ENCODE measurements around the gene SEMA3G.

DNA sequence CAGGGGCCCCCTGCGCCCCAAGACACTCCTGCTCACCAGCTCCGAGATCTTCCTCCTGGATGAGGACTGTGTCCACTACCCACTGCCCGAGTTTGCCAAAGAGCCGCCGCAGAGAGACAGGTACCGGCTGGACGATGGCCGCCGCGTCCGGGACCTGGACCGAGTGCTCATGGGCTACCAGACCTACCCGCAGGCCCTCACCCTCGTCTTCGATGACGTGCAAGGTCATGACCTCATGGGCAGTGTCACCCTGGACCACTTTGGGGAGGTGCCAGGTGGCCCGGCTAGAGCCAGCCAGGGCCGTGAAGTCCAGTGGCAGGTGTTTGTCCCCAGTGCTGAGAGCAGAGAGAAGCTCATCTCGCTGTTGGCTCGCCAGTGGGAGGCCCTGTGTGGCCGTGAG lies 47.2 kb upstream of the SEMA3G start:
- TF ChIP-seq, protein P1, sequence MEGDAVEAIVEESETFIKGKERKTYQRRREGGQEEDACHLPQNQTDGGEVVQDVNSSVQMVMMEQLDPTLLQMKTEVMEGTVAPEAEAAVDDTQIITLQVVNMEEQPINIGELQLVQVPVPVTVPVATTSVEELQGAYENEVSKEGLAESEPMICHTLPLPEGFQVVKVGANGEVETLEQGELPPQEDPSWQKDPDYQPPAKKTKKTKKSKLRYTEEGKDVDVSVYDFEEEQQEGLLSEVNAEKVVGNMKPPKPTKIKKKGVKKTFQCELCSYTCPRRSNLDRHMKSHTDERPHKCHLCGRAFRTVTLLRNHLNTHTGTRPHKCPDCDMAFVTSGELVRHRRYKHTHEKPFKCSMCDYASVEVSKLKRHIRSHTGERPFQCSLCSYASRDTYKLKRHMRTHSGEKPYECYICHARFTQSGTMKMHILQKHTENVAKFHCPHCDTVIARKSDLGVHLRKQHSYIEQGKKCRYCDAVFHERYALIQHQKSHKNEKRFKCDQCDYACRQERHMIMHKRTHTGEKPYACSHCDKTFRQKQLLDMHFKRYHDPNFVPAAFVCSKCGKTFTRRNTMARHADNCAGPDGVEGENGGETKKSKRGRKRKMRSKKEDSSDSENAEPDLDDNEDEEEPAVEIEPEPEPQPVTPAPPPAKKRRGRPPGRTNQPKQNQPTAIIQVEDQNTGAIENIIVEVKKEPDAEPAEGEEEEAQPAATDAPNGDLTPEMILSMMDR (IDR thresholded peaks at IDR 0.05), result no peak
- no peak for TF ChIP-seq POLR2A (IDR thresholded peaks at IDR 0.05)

Measured in heart left ventricle (tissue), 13 donors.